Fibroblast of lung (primary cell): ENCODE measurements around the gene UBE2D2. TPM values are rescaled to one million over a fixed set of nuclear protein-coding genes. Genes with fewer than 3 reads are reported as not detected.
"Not testable (repeated sequence)": the region's sequence is repeated elsewhere in the genome, so short reads cannot be mapped to it uniquely, and the experiment has no call there.

Experiments used
- DNase-seq, 2 donors: peaks; one replicate each; pipeline versions ENCODE4 v3.0.0 to v3.0.0-alpha.2; 2010; ENCODE audit warnings: low read depth in 2 of 2
- H2AFZ ChIP-seq: 2 replicates; pipeline ENCODE4 v1.5.1; 2012; ENCODE audit warnings: low read length, control low read depth, inconsistent platforms
- H3K27ac ChIP-seq: 2 replicates; pipeline ENCODE4 v1.5.1; 2011; ENCODE audit warnings: low read length, control low read depth; ENCODE audit not compliant: insufficient read depth
- H3K27me3 ChIP-seq: 2 replicates; pipeline ENCODE4 v1.5.1; 2011; ENCODE audit warnings: mild to moderate bottlenecking, low read length; ENCODE audit not compliant: control insufficient read depth, insufficient read depth
- H3K36me3 ChIP-seq: 2 replicates; pipeline ENCODE4 v1.5.1; 2011; ENCODE audit warnings: low read length; ENCODE audit not compliant: control insufficient read depth, insufficient read depth
- H3K4me1 ChIP-seq: 2 replicates; pipeline ENCODE4 v1.5.1; 2011; ENCODE audit warnings: low read length; ENCODE audit not compliant: control insufficient read depth, insufficient read depth; ENCODE audit errors: extremely low read depth
- H3K4me2 ChIP-seq: 2 replicates; pipeline ENCODE4 v1.5.1; 2011; ENCODE audit warnings: low read length, control low read depth; ENCODE audit not compliant: insufficient read depth; ENCODE audit errors: extremely low read depth
- H3K4me3 ChIP-seq, 4 experiments: fragments of 200-600 bp in 1 of 4; sonication (generic) in 1 of 4; replicated peaks in 1 of 4; 2 replicates each; pipeline ENCODE4 v1.5.1; 2011 to 2016; ENCODE audit warnings: low read length in 4 of 4, low read depth in 3 of 4, mild to moderate bottlenecking in 3 of 4, control low read depth in 2 of 4, inconsistent platforms in 1 of 4, mixed read lengths in 1 of 4; ENCODE audit not compliant: insufficient read depth in 1 of 4; ENCODE audit errors: control extremely low read depth in 1 of 4
- H3K79me2 ChIP-seq: 2 replicates; pipeline ENCODE4 v1.5.1; 2012; ENCODE audit warnings: mild to moderate bottlenecking, low read length, inconsistent platforms; ENCODE audit not compliant: control insufficient read depth, insufficient read depth
- H3K9ac ChIP-seq: 2 replicates; pipeline ENCODE4 v1.5.1; 2011; ENCODE audit warnings: mild to moderate bottlenecking, low read length, control low read depth; ENCODE audit not compliant: insufficient read depth
- H3K9me3 ChIP-seq: 2 replicates; pipeline ENCODE4 v1.5.1; 2012; ENCODE audit warnings: low read depth, low read length; ENCODE audit not compliant: control insufficient read depth, insufficient read depth
- H4K20me1 ChIP-seq: 2 replicates; pipeline ENCODE4 v1.5.1; 2011; ENCODE audit warnings: low read length; ENCODE audit not compliant: control insufficient read depth, insufficient read depth; ENCODE audit errors: extremely low read depth
- EZH2 ChIP-seq: IDR thresholded peaks from 2 replicates; pipeline ENCODE4 v1.5.1; 2012; ENCODE audit warnings: low read length, control low read depth, mild to moderate bottlenecking; ENCODE audit errors: missing control alignments
- polyA plus RNA-seq, 2 donors: library from polyadenylated mRNA; depleted of rRNA in 1 of 2; stranded (reverse) in 1 of 2; unstranded in 1 of 2; fragments of >200 nt; gene quantifications; 2 replicates each; pipeline ENCODE4 v1.2.1, GENCODE V29; 2011 to 2012; ENCODE audit warnings: missing spikeins in 1 of 2
- total RNA-seq: library from RNA; depleted of rRNA; stranded (reverse); fragments of >200 nt; gene quantifications from 2 replicates; pipeline ENCODE4 v1.2.1, GENCODE V29; 2014
- TF ChIP-seq, protein P1 (sequence below), 2 donors: IDR thresholded peaks in 1 of 2; conservative IDR thresholded peaks in 1 of 2; 1 replicate in 1 of 2; 2 replicates in 1 of 2; pipeline ENCODE4 v1.5.1; 2011 to 2012; ENCODE audit warnings: low read length in 2 of 2, control low read depth in 1 of 2, inconsistent platforms in 1 of 2, low read depth in 1 of 2, mild to moderate bottlenecking in 1 of 2

UBE2D2 gene
- total and polyA plus RNA-seq, 2 donors (not counting 1 experiment from before 2014, with no cell fraction given): 56.5 to 62.9 TPM

DNA sequence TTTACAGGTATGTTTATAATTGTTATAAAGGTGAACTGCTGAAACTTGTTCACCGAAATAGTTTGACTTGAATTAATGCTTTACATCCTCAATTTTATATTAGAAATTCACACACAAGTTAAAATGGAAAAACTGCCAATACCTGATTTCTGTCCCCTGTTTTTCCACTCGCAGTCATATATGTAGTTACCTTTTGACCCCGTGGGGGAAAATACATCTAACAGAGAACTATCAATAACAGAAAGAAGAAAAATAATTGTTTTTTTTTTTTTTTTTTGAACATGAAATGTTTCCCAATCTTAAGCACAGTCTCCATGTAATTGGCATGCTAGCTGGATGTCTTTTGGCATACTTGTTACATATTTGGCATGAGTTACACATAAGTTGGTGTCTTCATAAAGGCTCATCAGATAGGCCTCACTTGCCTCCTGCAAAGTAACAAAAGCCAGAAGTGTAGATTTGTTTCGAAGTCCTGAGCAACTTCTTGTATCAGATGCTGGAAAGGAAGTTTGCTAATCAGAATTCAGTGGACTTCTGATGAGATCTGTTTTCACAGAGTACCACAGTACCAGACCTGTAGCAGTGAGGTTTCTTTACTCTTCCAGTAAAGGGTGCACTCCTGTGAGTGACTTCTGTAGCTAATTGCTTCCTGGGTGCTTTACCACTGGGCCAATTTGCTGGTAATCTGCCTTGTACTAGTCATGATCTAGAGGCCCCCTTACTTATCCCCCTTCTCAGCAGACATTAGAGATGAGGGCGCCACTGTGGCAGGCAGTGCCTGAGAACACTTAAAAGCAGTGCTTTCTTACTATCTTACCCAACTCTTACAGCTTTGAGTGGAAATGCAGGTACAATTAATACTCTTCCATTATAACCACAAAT, 50.8 kb downstream of the UBE2D2 start:
- H3K27me3 ChIP-seq: no peaks in the 10 kb centered on the region
- H3K4me3 ChIP-seq: no peak overlapping the region
- no peak for DNase-seq
- no peak overlapping the region for H3K9ac ChIP-seq
- no peaks in the 10 kb centered on the region for H3K9me3 ChIP-seq
- H3K36me3 ChIP-seq: no peaks in the 10 kb centered on the region
- H3K27ac ChIP-seq: no peak overlapping the region
- peaks cover 26% of the 10 kb centered on the region for H3K79me2 ChIP-seq
- no peak overlapping the region for H3K4me2 ChIP-seq
- no peaks in the 10 kb centered on the region for H4K20me1 ChIP-seq
- TF ChIP-seq, protein P1, sequence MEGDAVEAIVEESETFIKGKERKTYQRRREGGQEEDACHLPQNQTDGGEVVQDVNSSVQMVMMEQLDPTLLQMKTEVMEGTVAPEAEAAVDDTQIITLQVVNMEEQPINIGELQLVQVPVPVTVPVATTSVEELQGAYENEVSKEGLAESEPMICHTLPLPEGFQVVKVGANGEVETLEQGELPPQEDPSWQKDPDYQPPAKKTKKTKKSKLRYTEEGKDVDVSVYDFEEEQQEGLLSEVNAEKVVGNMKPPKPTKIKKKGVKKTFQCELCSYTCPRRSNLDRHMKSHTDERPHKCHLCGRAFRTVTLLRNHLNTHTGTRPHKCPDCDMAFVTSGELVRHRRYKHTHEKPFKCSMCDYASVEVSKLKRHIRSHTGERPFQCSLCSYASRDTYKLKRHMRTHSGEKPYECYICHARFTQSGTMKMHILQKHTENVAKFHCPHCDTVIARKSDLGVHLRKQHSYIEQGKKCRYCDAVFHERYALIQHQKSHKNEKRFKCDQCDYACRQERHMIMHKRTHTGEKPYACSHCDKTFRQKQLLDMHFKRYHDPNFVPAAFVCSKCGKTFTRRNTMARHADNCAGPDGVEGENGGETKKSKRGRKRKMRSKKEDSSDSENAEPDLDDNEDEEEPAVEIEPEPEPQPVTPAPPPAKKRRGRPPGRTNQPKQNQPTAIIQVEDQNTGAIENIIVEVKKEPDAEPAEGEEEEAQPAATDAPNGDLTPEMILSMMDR (conservative IDR thresholded peaks at IDR 0.05 in 1 of 2, IDR thresholded peaks at IDR 0.05 in 1 of 2; ENCODE audit: low read depth in 1 of 2, low read length in 2 of 2): no peak
- H3K4me1 ChIP-seq: no peaks in the 10 kb centered on the region
- H2AFZ ChIP-seq: no peak overlapping the region

DNA sequence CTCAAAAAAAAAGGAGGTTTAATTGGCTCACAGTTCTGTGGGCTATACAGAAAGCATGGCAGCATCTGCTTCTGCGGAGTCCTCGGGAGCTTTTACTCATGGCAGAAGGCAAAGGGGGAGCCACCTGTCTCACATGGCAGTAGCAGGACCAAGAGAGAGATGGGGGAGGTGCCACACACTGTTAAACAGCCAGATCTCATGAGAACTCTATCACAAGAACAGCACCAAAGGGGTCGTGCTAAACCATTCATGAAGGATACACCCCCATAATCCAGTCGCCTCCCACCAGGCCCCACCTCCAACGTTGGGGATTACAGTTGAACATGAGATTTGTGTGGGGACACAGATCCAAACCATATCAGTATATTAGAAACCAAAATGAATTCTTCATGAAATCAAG, 58.7 kb downstream of the UBE2D2 start:
- no peak for TF ChIP-seq EZH2
- TF ChIP-seq, protein P1 (conservative IDR thresholded peaks at IDR 0.05 in 1 of 2, IDR thresholded peaks at IDR 0.05 in 1 of 2; ENCODE audit: low read depth in 1 of 2, low read length in 2 of 2): no peak
- no peak for DNase-seq
- Histone ChIP-seq H3K9ac (no peak overlapping the region), H3K36me3 (peaks cover 1% of the 10 kb centered on the region), H3K27ac (no peak overlapping the region), H3K4me1 (no peaks in the 10 kb centered on the region), H4K20me1 (no peaks in the 10 kb centered on the region), H3K4me3 (no peak overlapping the region), H3K4me2 (no peak overlapping the region), H3K79me2 (no peaks in the 10 kb centered on the region), H3K27me3 (no peaks in the 10 kb centered on the region), H2AFZ (no peak overlapping the region), H3K9me3 (no peaks in the 10 kb centered on the region)

DNA sequence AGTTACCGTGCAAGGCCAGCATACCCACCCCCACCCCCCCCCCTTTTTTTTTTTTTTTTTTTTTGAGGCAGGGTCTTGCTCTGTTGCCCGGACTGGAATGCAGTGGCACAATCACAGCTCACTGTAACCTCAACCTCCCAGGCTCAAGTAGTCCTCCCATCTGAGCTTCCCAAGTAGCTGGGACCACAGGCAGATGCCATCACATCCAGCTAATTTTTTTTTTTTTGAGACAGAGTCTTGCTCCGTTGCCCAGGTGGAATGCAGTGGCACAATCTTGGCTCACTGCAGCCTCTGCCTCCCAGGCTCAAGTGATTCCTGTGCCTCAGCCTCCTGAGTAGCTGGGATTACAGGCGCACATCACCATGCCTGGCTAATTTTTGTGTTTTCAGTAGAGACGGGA, 64.3 kb downstream of the UBE2D2 start:
- H3K27ac ChIP-seq, H3K4me2 ChIP-seq, H3K4me3 ChIP-seq, H3K9me3 ChIP-seq, H4K20me1 ChIP-seq, H3K27me3 ChIP-seq, DNase-seq, H2AFZ ChIP-seq, H3K36me3 ChIP-seq, H3K4me1 ChIP-seq, H3K79me2 ChIP-seq, H3K9ac ChIP-seq: not testable (repeated sequence)
